ENCODE data around the gene PLEKHG7.
"Not testable (repeated sequence)": the region's sequence is repeated elsewhere in the genome, so short reads cannot be mapped to it uniquely, and the experiment has no call there.

PLEKHG7 gene

GRCh38 chr12:92702754-92703679, at the start of gene PLEKHG7:
Gene PLEKHG7 (plus strand): TSS chr12:92702989. CDS start chr12:92706632, 3,643 bp downstream.
- FAIRE-seq (no peak), DNase-seq (ENCODE audit: insufficient read length, low spot score) (no peak)

- not testable (repeated sequence) for FAIRE-seq
Observed at GRCh38 chr12:92654256-92654655, 48.5 kb upstream of the PLEKHG7 start.

GRCh38 chr12:92654929-92655328, 47.9 kb upstream of the PLEKHG7 start:
- FAIRE-seq: no peak
- DNase-seq (ENCODE audit: insufficient read length, low spot score): no peak

More at GRCh38 chr12:92654256-92654655, 48.5 kb upstream of the PLEKHG7 start:
- DNase-seq (ENCODE audit: insufficient read length, low spot score): not testable (repeated sequence)

GRCh38 chr12:92656911-92657310, 45.9 kb upstream of the PLEKHG7 start:
- FAIRE-seq: no peak

GRCh38 chr12:92657770-92658169, 45.0 kb upstream of the PLEKHG7 start:
- no peak for FAIRE-seq
- DNase-seq (ENCODE audit: insufficient read length, low spot score): no peak

More at GRCh38 chr12:92656911-92657310, 45.9 kb upstream of the PLEKHG7 start:
- no peak for DNase-seq (ENCODE audit: insufficient read length, low spot score)

GRCh38 chr12:92658611-92659010, 44.2 kb upstream of the PLEKHG7 start:
- DNase-seq (ENCODE audit: insufficient read length, low spot score): no peak
- no peak for FAIRE-seq

GRCh38 chr12:92661269-92661668, 41.5 kb upstream of the PLEKHG7 start:
- no peak for FAIRE-seq
- no peak for DNase-seq (ENCODE audit: insufficient read length, low spot score)

- FAIRE-seq (no peak), DNase-seq (ENCODE audit: insufficient read length, low spot score) (no peak)
Observed at GRCh38 chr12:92665496-92665895, 37.3 kb upstream of the PLEKHG7 start.

GRCh38 chr12:92668739-92669138, 34.0 kb upstream of the PLEKHG7 start:
- no peak for FAIRE-seq

GRCh38 chr12:92671524-92671923, 31.3 kb upstream of the PLEKHG7 start:
- FAIRE-seq; DNase-seq (ENCODE audit: insufficient read length, low spot score): not testable (repeated sequence)

More at GRCh38 chr12:92668739-92669138, 34.0 kb upstream of the PLEKHG7 start:
- no peak for DNase-seq (ENCODE audit: insufficient read length, low spot score)

GRCh38 chr12:92673756-92674155, 29.0 kb upstream of the PLEKHG7 start:
- DNase-seq (ENCODE audit: insufficient read length, low spot score): no peak
- no peak for FAIRE-seq

- no peak for DNase-seq (ENCODE audit: insufficient read length, low spot score)
- FAIRE-seq: no peak
Observed at GRCh38 chr12:92674500-92674899, 28.3 kb upstream of the PLEKHG7 start.

GRCh38 chr12:92675092-92675865, 27.5 kb upstream of the PLEKHG7 start:
- FAIRE-seq: no peak
- no peak for DNase-seq (ENCODE audit: insufficient read length, low spot score)

- no peak for FAIRE-seq
Observed at GRCh38 chr12:92676710-92677109, 26.1 kb upstream of the PLEKHG7 start.

GRCh38 chr12:92690601-92691000, 12.2 kb upstream of the PLEKHG7 start:
- no peak for FAIRE-seq
- DNase-seq (ENCODE audit: insufficient read length, low spot score): no peak

More at GRCh38 chr12:92676710-92677109, 26.1 kb upstream of the PLEKHG7 start:
- no peak for DNase-seq (ENCODE audit: insufficient read length, low spot score)

GRCh38 chr12:92695056-92695455, 7.7 kb upstream of the PLEKHG7 start:
- DNase-seq (ENCODE audit: insufficient read length, low spot score) (no peak), FAIRE-seq (no peak)

- DNase-seq (ENCODE audit: insufficient read length, low spot score): no peak
- FAIRE-seq: no peak
Observed at GRCh38 chr12:92695577-92695976, 7.2 kb upstream of the PLEKHG7 start.

GRCh38 chr12:92696216-92696615, 6.6 kb upstream of the PLEKHG7 start:
- FAIRE-seq: no peak
- no peak for DNase-seq (ENCODE audit: insufficient read length, low spot score)

GRCh38 chr12:92698474-92698873, 4.3 kb upstream of the PLEKHG7 start:
- no peak for FAIRE-seq

GRCh38 chr12:92701441-92701840, 1.3 kb upstream of the PLEKHG7 start:
- FAIRE-seq: no peak
- DNase-seq (ENCODE audit: insufficient read length, low spot score): no peak

More at GRCh38 chr12:92698474-92698873, 4.3 kb upstream of the PLEKHG7 start:
- DNase-seq (ENCODE audit: insufficient read length, low spot score): no peak

GRCh38 chr12:92703786-92704185, 997 bp downstream of the PLEKHG7 start:
- DNase-seq (ENCODE audit: insufficient read length, low spot score) (no peak), FAIRE-seq (no peak)
